Endodermal cell (in vitro differentiated cells): ENCODE data around the gene ITM2B. TPM values are rescaled to one million over a fixed set of nuclear protein-coding genes. Genes with fewer than 3 reads are reported as not detected.

ENCODE experiments used
- DNase-seq: peaks from one replicate; pipeline ENCODE4 v3.0.0-alpha.2; 2017
- H3K27ac ChIP-seq: 2 replicates; pipeline ENCODE4 v1.5.1; 2013; ENCODE audit warnings: mild to moderate bottlenecking, low read depth, low read length, moderate library complexity
- H3K27me3 ChIP-seq: 2 replicates; pipeline ENCODE4 v1.6.1; 2013; ENCODE audit warnings: mild to moderate bottlenecking, low read length, moderate library complexity; ENCODE audit not compliant: insufficient read depth, control insufficient read depth, poor library complexity, severe bottlenecking
- H3K36me3 ChIP-seq: 2 replicates; pipeline ENCODE4 v1.7.0; 2013; ENCODE audit warnings: mild to moderate bottlenecking, low read length, moderate library complexity; ENCODE audit not compliant: control insufficient read depth, insufficient read depth
- H3K4me1 ChIP-seq: one replicate; pipeline ENCODE4 v1.7.0; 2013; ENCODE audit warnings: low read length; ENCODE audit not compliant: control insufficient read depth, insufficient read depth
- H3K4me3 ChIP-seq: 2 replicates; pipeline ENCODE4 v1.5.1; 2013; ENCODE audit warnings: mild to moderate bottlenecking, low read length, moderate library complexity
- H3K9ac ChIP-seq: 2 replicates; pipeline ENCODE4 v1.6.1; 2013; ENCODE audit warnings: mild to moderate bottlenecking, low read length, moderate library complexity; ENCODE audit not compliant: poor library complexity, severe bottlenecking; ENCODE audit errors: extremely low read depth
- H3K9me3 ChIP-seq: 2 replicates; pipeline ENCODE4 v1.6.1; 2013; ENCODE audit warnings: mild to moderate bottlenecking, low read length, moderate library complexity; ENCODE audit not compliant: control insufficient read depth
- H3K27ac Mint-ChIP-seq: 2 replicates; pipeline ENCODE4 v1.8.0; 2020; ENCODE audit warnings: mixed read lengths
- H3K27me3 Mint-ChIP-seq: 2 replicates; pipeline ENCODE4 v1.8.0; 2021; ENCODE audit warnings: mild to moderate bottlenecking, mixed read lengths; ENCODE audit not compliant: insufficient read depth
- H3K36me3 Mint-ChIP-seq: 2 replicates; pipeline ENCODE4 v1.8.0; 2020; ENCODE audit warnings: low read depth, mixed read lengths
- H3K4me1 Mint-ChIP-seq: 2 replicates; pipeline ENCODE4 v1.8.0; 2020; ENCODE audit warnings: mixed read lengths
- H3K4me3 Mint-ChIP-seq: 2 replicates; pipeline ENCODE4 v1.8.0; 2020; ENCODE audit warnings: mild to moderate bottlenecking, moderate library complexity, mixed read lengths
- H3K9me3 Mint-ChIP-seq: 2 replicates; pipeline ENCODE4 v1.8.0; 2020; ENCODE audit warnings: mild to moderate bottlenecking, mixed read lengths
- WGBS, 2 experiments: methylation state at CpG; one replicate each; pipeline versions ENCODE4 v1.1.5 to v1.1.7; 2013; ENCODE audit warnings: missing lambda C conversion rate in 2 of 2, mixed read lengths in 1 of 2; ENCODE audit not compliant: insufficient coverage in 1 of 2, insufficient read length in 1 of 2; 5-methylcytosine and 5-hydroxymethylcytosine counted together
- total RNA-seq, 2 donors: library from RNA; stranded (reverse); fragmentation: NEBNext Ultra II Directional in 1 of 2; extraction: Animal tissue kit (Norgen Biotek cat#: 25700) in 1 of 2; gene quantifications; 2 replicates in 1 of 2; 3 replicates in 1 of 2; pipeline ENCODE4 v1.2.1, GENCODE V29; 2021
- TF ChIP-seq, protein P1 (sequence below): fragments of 200-600 bp; sonication (generic); conservative IDR thresholded peaks from 2 replicates; pipeline ENCODE4 v1.5.0; 2021; ENCODE audit warnings: antibody characterized with exemption, mild to moderate bottlenecking

Gene ITM2B
- total RNA-seq, 2 donors from 2014 or later = 158 to 170 TPM

DNA sequence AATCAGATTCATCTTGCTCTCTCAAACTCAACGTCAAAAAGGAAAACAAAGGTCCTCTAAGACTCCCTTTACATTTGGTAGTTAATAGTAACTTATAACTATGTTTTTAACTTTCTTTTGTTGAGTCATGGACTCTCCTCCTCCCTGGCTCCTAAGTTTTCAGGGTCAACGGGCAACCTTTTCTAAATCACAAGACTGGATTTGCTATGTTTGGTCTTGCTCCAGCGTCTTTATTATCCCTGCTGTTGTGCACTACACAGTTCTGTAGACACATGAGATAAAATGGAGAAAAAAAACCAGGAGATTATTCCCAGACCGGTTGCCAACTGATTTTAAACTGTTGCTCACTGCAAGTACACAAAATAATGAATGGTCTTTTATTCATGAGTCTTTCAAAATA lies 1.9 kb upstream of the ITM2B start:
- Histone ChIP-seq H3K4me3 (no peak overlapping the region), H3K4me1 (peaks cover 6% of the 10 kb centered on the region), H3K9me3 (no peaks in the 10 kb centered on the region), H3K27ac (no peak overlapping the region), H3K27me3 (peaks cover 16% of the 10 kb centered on the region), H3K36me3 (no peaks in the 10 kb centered on the region), H3K9ac (no peak overlapping the region)
- Mint-ChIP-seq H3K4me3 (no peak overlapping the region), H3K9me3 (no peaks in the 10 kb centered on the region), H3K36me3 (no peaks in the 10 kb centered on the region), H3K27ac (no peak overlapping the region), H3K27me3 (peaks cover 13% of the 10 kb centered on the region), H3K4me1 (peaks cover 19% of the 10 kb centered on the region)
- TF ChIP-seq, protein P1, sequence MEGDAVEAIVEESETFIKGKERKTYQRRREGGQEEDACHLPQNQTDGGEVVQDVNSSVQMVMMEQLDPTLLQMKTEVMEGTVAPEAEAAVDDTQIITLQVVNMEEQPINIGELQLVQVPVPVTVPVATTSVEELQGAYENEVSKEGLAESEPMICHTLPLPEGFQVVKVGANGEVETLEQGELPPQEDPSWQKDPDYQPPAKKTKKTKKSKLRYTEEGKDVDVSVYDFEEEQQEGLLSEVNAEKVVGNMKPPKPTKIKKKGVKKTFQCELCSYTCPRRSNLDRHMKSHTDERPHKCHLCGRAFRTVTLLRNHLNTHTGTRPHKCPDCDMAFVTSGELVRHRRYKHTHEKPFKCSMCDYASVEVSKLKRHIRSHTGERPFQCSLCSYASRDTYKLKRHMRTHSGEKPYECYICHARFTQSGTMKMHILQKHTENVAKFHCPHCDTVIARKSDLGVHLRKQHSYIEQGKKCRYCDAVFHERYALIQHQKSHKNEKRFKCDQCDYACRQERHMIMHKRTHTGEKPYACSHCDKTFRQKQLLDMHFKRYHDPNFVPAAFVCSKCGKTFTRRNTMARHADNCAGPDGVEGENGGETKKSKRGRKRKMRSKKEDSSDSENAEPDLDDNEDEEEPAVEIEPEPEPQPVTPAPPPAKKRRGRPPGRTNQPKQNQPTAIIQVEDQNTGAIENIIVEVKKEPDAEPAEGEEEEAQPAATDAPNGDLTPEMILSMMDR = no peak
- no peak for DNase-seq
- 70 to 87% methylated on average over 3 to 4 of the region's 4 CpGs for WGBS, 2 experiments

DNA sequence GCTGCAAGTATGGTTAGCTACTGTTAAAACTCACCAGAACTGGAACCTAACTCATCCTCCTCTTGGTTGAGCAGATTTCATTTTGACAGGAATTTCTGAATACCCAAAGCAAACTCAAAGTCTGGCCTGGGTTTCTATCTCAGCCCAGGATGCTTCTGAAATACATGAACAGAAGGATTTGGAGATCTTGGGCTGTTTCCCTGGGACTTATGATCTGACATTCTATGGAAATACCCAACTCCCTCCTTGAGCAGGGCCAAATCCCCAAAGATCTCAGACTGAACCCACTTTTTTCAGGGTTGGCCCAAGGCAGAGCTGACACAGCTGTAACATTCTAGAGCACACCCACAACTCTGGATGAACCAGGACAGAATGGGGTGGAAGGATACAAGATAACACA lies 1.1 kb upstream of the ITM2B start:
- Histone ChIP-seq H3K9me3 (no peaks in the 10 kb centered on the region), H3K4me3 (no peak overlapping the region), H3K4me1 (peaks cover 6% of the 10 kb centered on the region), H3K9ac (no peak overlapping the region), H3K36me3 (no peaks in the 10 kb centered on the region), H3K27ac (no peak overlapping the region), H3K27me3 (peaks cover 16% of the 10 kb centered on the region)
- Mint-ChIP-seq H3K27ac (no peak overlapping the region), H3K9me3 (no peaks in the 10 kb centered on the region), H3K4me3 (peak overlapping the region; percentile 94), H3K27me3 (peaks cover 13% of the 10 kb centered on the region), H3K36me3 (no peaks in the 10 kb centered on the region), H3K4me1 (peaks cover 28% of the 10 kb centered on the region)
- DNase-seq = no peak
- TF ChIP-seq, protein P1 = no peak

DNA sequence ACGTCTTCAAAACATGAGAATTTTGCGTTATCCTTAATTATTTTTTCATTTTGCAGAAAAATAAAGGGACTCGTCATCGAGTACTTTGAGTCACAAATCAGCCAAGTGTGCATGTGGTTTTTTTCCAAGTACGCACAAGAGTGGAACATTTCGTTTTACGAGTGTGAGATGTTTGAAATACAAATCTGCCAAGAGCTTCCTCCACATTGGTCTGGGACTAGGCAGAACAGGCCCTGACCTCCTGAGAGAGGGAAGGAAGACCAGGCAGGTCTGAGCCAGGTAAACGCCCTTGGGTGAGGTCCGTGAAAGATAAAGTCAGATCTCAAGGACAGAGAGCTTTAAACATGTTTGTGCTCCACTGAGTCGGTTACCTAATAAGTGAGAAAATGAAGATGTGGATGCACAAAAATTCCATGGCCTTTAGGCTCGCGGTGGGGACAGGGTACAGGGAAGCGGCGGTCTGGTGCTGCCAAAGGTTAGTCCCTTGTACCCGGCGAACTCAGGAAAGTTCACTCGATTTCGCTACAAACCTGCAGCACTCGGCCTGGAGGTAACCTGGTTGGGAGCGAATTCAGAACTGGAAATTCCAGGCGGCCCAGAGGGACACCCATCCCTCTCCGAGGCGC lies 473 bp upstream of the ITM2B start:
- H3K36me3 Mint-ChIP-seq = no peaks in the 10 kb centered on the region
- H3K4me1 ChIP-seq = peaks cover 6% of the 10 kb centered on the region
- H3K4me3 Mint-ChIP-seq = peak overlapping the region; percentile 94
- no peak overlapping the region for H3K27ac ChIP-seq
- H3K9me3 Mint-ChIP-seq = no peaks in the 10 kb centered on the region
- H3K9ac ChIP-seq = peak overlapping the region; percentile 47
- peak overlapping the region; percentile 99 for H3K4me3 ChIP-seq
- peaks cover 31% of the 10 kb centered on the region for H3K4me1 Mint-ChIP-seq
- TF ChIP-seq, protein P1 = no peak
- WGBS, 2 experiments = 31 to 52% methylated on average over 16 to 23 of the region's 23 CpGs
- peaks cover 13% of the 10 kb centered on the region for H3K27me3 Mint-ChIP-seq
- H3K36me3 ChIP-seq = peaks cover 3% of the 10 kb centered on the region
- peak overlapping the region; percentile 91 for H3K27ac Mint-ChIP-seq
- no peaks in the 10 kb centered on the region for H3K9me3 ChIP-seq
- peaks cover 16% of the 10 kb centered on the region for H3K27me3 ChIP-seq
- DNase-seq = peak; percentile 91
